WTC11 (cell line): ENCODE results near the gene HOXA2. TPM values are rescaled to one million over a fixed set of nuclear protein-coding genes. Genes with fewer than 3 reads are reported as not detected.

ENCODE experiments used
- ATAC-seq: fragments of 200-7000 bp; cut with Tn5 transposase; 2 replicates; pipeline ENCODE4 v1.10.0; 2021; ENCODE audit warnings: mild to moderate bottlenecking, moderate library complexity
- CTCF ChIA-PET: fragments of 300-600 bp; sonication (Branson Sonifier 250); formaldehyde crosslinking; loops from one replicate; lab custom pipeline; 2021; ENCODE audit warnings: antibody characterized with exemption; lab: Charles Lee
- POLR2A ChIA-PET: fragments of 350-600 bp; sonication (Branson Sonifier 250); formaldehyde crosslinking; loops from one replicate; lab custom pipeline; 2021; ENCODE audit warnings: antibody characterized with exemption; lab: Charles Lee
- DNase-seq: peaks from one replicate; pipeline ENCODE4 v3.0.0; 2021; ENCODE audit warnings: low spot score
- H3K27ac Mint-ChIP-seq: 2 replicates; pipeline ENCODE4 v1.8.0; 2021; ENCODE audit warnings: mixed read lengths
- H3K27me3 Mint-ChIP-seq: 2 replicates; pipeline ENCODE4 v1.8.0; 2021; ENCODE audit warnings: low read depth, mild to moderate bottlenecking, moderate library complexity, mixed read lengths
- H3K36me3 Mint-ChIP-seq: 2 replicates; pipeline ENCODE4 v1.8.0; 2021; ENCODE audit warnings: mixed read lengths
- H3K4me1 Mint-ChIP-seq: 2 replicates; pipeline ENCODE4 v1.8.0; 2022; ENCODE audit warnings: mixed read lengths
- H3K4me3 Mint-ChIP-seq: 2 replicates; pipeline ENCODE4 v1.8.0; 2021; ENCODE audit warnings: mild to moderate bottlenecking, moderate library complexity, mixed read lengths
- H3K9me3 Mint-ChIP-seq: 2 replicates; pipeline ENCODE4 v1.8.0; 2021; ENCODE audit warnings: mixed read lengths
- AR ChIP-seq: fragments of 250-450 bp; sonication (Bioruptor Pico); IDR thresholded peaks from 2 replicates; pipeline ENCODE4 v1.9.0; 2021; ENCODE audit warnings: mild to moderate bottlenecking
- ARID4B ChIP-seq: sonication (generic); formaldehyde crosslinking; IDR thresholded peaks from 2 replicates; pipeline ENCODE4 v1.8.0; 2023; ENCODE audit warnings: missing genetic modification reagents, mild to moderate bottlenecking, borderline replicate concordance
- CTCF ChIP-seq: fragments of 200-600 bp; IDR thresholded peaks from 2 replicates; pipeline ENCODE4 v1.8.0; 2022; ENCODE audit warnings: antibody characterized with exemption
- GABPB1 ChIP-seq: sonication (generic); formaldehyde crosslinking; IDR thresholded peaks from 2 replicates; pipeline ENCODE4 v1.8.1; 2023; ENCODE audit warnings: mild to moderate bottlenecking, missing genetic modification reagents
- GTF2I ChIP-seq: fragments of 250-450 bp; sonication (Bioruptor Pico); conservative IDR thresholded peaks from 2 replicates; pipeline ENCODE4 v1.4.0; 2021; ENCODE audit warnings: mild to moderate bottlenecking
- MAX ChIP-seq: sonication (generic); formaldehyde crosslinking; IDR thresholded peaks from 2 replicates; pipeline ENCODE4 v1.8.0; 2022; ENCODE audit warnings: mild to moderate bottlenecking, missing genetic modification reagents
- MXD4 ChIP-seq: fragments of 250-450 bp; sonication (Bioruptor Pico); IDR thresholded peaks from 2 replicates; pipeline ENCODE4 v1.8.0; 2021; ENCODE audit warnings: mild to moderate bottlenecking, moderate library complexity, borderline replicate concordance
- NR2C2 ChIP-seq: sonication (generic); formaldehyde crosslinking; IDR thresholded peaks from 2 replicates; pipeline ENCODE4 v1.8.0; 2022; ENCODE audit warnings: mild to moderate bottlenecking, missing genetic modification reagents
- SOX15 ChIP-seq: fragments of 250-450 bp; sonication (Bioruptor Pico); IDR thresholded peaks from 2 replicates; pipeline ENCODE4 v1.9.0; 2021; ENCODE audit warnings: mild to moderate bottlenecking
- STAT6 ChIP-seq: sonication (generic); formaldehyde crosslinking; conservative IDR thresholded peaks from 2 replicates; pipeline ENCODE4 v1.8.1; 2023; ENCODE audit warnings: mild to moderate bottlenecking, low read depth, missing genetic modification reagents, moderate library complexity
- ZBTB43 ChIP-seq: sonication (generic); formaldehyde crosslinking; IDR thresholded peaks from 2 replicates; pipeline ENCODE4 v1.8.1; 2023; ENCODE audit warnings: mild to moderate bottlenecking, missing genetic modification reagents
- ZNF317 ChIP-seq: sonication (generic); formaldehyde crosslinking; IDR thresholded peaks from 2 replicates; pipeline ENCODE4 v1.8.1; 2023; ENCODE audit warnings: low read depth, mild to moderate bottlenecking, moderate library complexity, missing genetic modification reagents, borderline replicate concordance
- ZNF416 ChIP-seq: fragments of 250-450 bp; sonication (Bioruptor Pico); IDR thresholded peaks from 2 replicates; pipeline ENCODE4 v1.9.0; 2021; ENCODE audit warnings: mild to moderate bottlenecking, inconsistent platforms
- ZNF532 ChIP-seq: fragments of 250-450 bp; sonication (Bioruptor Pico); IDR thresholded peaks from 2 replicates; pipeline ENCODE4 v1.9.0; 2021; ENCODE audit warnings: mild to moderate bottlenecking, borderline replicate concordance
- ZNF671 ChIP-seq: fragments of 250-450 bp; sonication (Bioruptor Pico); IDR thresholded peaks from 2 replicates; pipeline ENCODE4 v1.8.0; 2021; ENCODE audit warnings: mild to moderate bottlenecking
- total RNA-seq: library from RNA; stranded (reverse); gene quantifications from 3 replicates; pipeline ENCODE4 v1.2.3, GENCODE V29; 2021

Gene HOXA2
- total RNA-seq, 1 experiment from 2014 or later = not detected

GRCh38 chr7:27116031-27116961 lies 13.8 kb upstream of the HOXA2 start:
- Mint-ChIP-seq H3K27ac (no peak overlapping the region), H3K4me1 (peaks cover 13% of the 10 kb centered on the region), H3K36me3 (no peaks in the 10 kb centered on the region), H3K27me3 (peaks cover 95% of the 10 kb centered on the region), H3K4me3 (no peak overlapping the region), H3K9me3 (no peaks in the 10 kb centered on the region)
- ChIA-PET CTCF (interaction anchor here (0.8 to 3.9 kb wide), 5 partner anchors 27 to 63 kb away, joined by 3 to 12 read pairs (median 4); partner anchors contain the start of gene HOXA5), POLR2A (interaction anchor here (1.1 kb wide), 1 partner anchor 16 kb away, joined by 4 read pairs; no protein-coding TSS in a partner anchor)
- DNase-seq = no peak
- no peak for ATAC-seq
- TF ChIP-seq GTF2I (no peak), STAT6 (CRISPR knock-in tag) (no peak), ARID4B (CRISPR knock-in tag) (no peak), GABPB1 (CRISPR knock-in tag) (no peak), CTCF (no peak), ZNF416 (CRISPR knock-in tag) (no peak), ZBTB43 (CRISPR knock-in tag) (no peak), AR (CRISPR knock-in tag) (no peak), ZNF671 (CRISPR knock-in tag) (no peak), ZNF317 (CRISPR knock-in tag) (no peak), MAX (CRISPR knock-in tag) (no peak), MXD4 (no peak), ZNF532 (CRISPR knock-in tag) (no peak), NR2C2 (CRISPR knock-in tag) (no peak), SOX15 (CRISPR knock-in tag) (no peak)
